PC-9 (cell line): ENCODE data around the gene ARAP3. TPM values are rescaled to one million over a fixed set of nuclear protein-coding genes. Genes with fewer than 3 reads are reported as not detected.

Source experiments
- BruUV-seq: library from RNA; stranded (reverse); fragments of 400-500 nt; replicated peaks from 2 replicates; lab custom pipeline; 2021; lab: Mats Ljungman, UMichigan
- CTCF ChIA-PET: fragments of 300-600 bp; sonication (Branson Sonifier 250); formaldehyde crosslinking; loops from one replicate; lab custom pipeline; 2022; ENCODE audit warnings: antibody characterized with exemption; lab: Charles Lee
- POLR2A ChIA-PET: fragments of 300-600 bp; sonication (Branson Sonifier 250); formaldehyde crosslinking; loops from one replicate; lab custom pipeline; 2022; ENCODE audit warnings: antibody characterized with exemption; ENCODE audit not compliant: unreplicated experiment; lab: Charles Lee
- DNase-seq, 2 experiments: peaks; one replicate each; pipeline versions ENCODE4 v3.0.0 to v3.0.0-alpha.2; 2015 to 2022; ENCODE audit warnings: mixed read lengths in 1 of 2
- H2AFZ ChIP-seq: fragments of 200-600 bp; sonication (generic); 2 replicates; pipeline ENCODE4 v1.8.1; 2017; ENCODE audit warnings: antibody characterized with exemption
- H3F3A ChIP-seq: fragments of 200-600 bp; sonication (generic); 2 replicates; pipeline ENCODE4 v1.8.1; 2017; ENCODE audit warnings: antibody characterized with exemption, mild to moderate bottlenecking, low read depth; ENCODE audit not compliant: insufficient read depth
- H3K27ac ChIP-seq: fragments of 200-600 bp; sonication (generic); 2 replicates; pipeline ENCODE4 v1.6.1; 2016; ENCODE audit warnings: mixed run types
- H3K27me3 ChIP-seq: fragments of 200-600 bp; sonication (generic); 2 replicates; pipeline ENCODE4 v1.6.1; 2016; ENCODE audit warnings: low read depth, mixed run types; ENCODE audit not compliant: insufficient read depth
- H3K36me3 ChIP-seq: fragments of 200-600 bp; sonication (generic); 2 replicates; pipeline ENCODE4 v1.6.1; 2016; ENCODE audit warnings: low read depth, mixed run types
- H3K4me1 ChIP-seq: fragments of 200-600 bp; sonication (generic); replicated peaks from 2 replicates; pipeline ENCODE4 v1.6.1; 2016; ENCODE audit warnings: mixed run types; ENCODE audit not compliant: insufficient read depth
- H3K4me2 ChIP-seq: fragments of 200-600 bp; sonication (generic); 2 replicates; pipeline ENCODE4 v1.6.1; 2017; ENCODE audit warnings: mixed run types
- H3K4me3 ChIP-seq: fragments of 200-600 bp; sonication (generic); 2 replicates; pipeline ENCODE4 v1.6.1; 2016; ENCODE audit warnings: mixed run types
- H3K79me2 ChIP-seq: fragments of 200-600 bp; sonication (generic); 2 replicates; pipeline ENCODE4 v1.6.1; 2017; ENCODE audit warnings: low read depth, mixed run types
- H3K9me2 ChIP-seq: fragments of 200-600 bp; sonication (generic); 2 replicates; pipeline ENCODE4 v1.8.1; 2017; ENCODE audit warnings: mild to moderate bottlenecking; ENCODE audit not compliant: insufficient read depth
- H3K9me3 ChIP-seq: fragments of 200-600 bp; sonication (generic); 2 replicates; pipeline ENCODE4 v1.8.1; 2016; ENCODE audit warnings: low read depth; ENCODE audit not compliant: insufficient read depth
- H4K20me1 ChIP-seq: fragments of 200-600 bp; sonication (generic); 2 replicates; pipeline ENCODE4 v1.8.1; 2017; ENCODE audit not compliant: insufficient read depth
- EZH2 ChIP-seq: fragments of 200-600 bp; sonication (generic); IDR thresholded peaks from 2 replicates; pipeline ENCODE4 v1.8.0; 2017; ENCODE audit warnings: antibody characterized with exemption, low read depth
- intact Hi-C: fragments of 100-400 bp; cut with micrococcal nuclease; formaldehyde crosslinking; loops from one replicate; pipeline ENCODE4 v1.10.0; 2022; ENCODE audit not compliant: unreplicated experiment
- total RNA-seq: library from RNA; stranded (reverse); gene quantifications from 2 replicates; pipeline ENCODE4 v1.2.3, GENCODE V29; 2021
- TF ChIP-seq, protein P1 (sequence below): fragments of 200-600 bp; sonication (generic); conservative IDR thresholded peaks from 2 replicates; pipeline ENCODE4 v1.6.1; 2017; ENCODE audit warnings: mixed run types, antibody characterized with exemption, mild to moderate bottlenecking, moderate library complexity

Gene ARAP3
- total RNA-seq, 1 experiment from 2014 or later: 28.0 TPM

DNA sequence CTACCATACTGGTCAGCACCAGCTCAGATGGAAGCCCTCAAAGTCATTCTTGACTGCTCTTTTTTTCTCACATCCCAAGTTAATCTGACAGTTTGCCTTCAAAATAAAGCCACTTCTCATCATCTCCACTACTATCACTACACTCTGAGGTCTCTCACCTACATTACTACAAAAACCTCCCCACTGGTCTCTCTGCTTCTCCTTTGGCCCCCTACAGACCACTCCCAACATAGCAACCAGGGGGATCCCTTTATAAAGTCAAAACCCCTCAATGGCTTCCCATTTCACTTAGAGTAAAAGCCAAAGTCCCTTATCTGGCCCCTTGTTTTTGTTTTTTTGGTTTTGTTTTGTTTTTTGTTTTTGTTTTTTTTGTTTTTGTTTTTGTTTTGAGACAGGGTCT is 4.6 kb downstream of the ARAP3 start:
- Histone ChIP-seq H2AFZ (no peak overlapping the region), H3K9me2 (no peaks in the 10 kb centered on the region), H3K36me3 (no peaks in the 10 kb centered on the region; the same call in 1 of the 2 replicates), H3K9me3 (no peaks in the 10 kb centered on the region), H3K4me3 (no peak overlapping the region), H3K27ac (no peak overlapping the region), H3K79me2 (peaks cover 26% of the 10 kb centered on the region), H3K4me1 (peaks cover 18% of the 10 kb centered on the region), H3K4me2 (no peak overlapping the region), H3K27me3 (no peaks in the 10 kb centered on the region), H3F3A (peaks cover 20% of the 10 kb centered on the region), H4K20me1 (no peaks in the 10 kb centered on the region)
- ChIA-PET POLR2A (no interaction called here), CTCF (no interaction called here)
- TF ChIP-seq, protein P1, sequence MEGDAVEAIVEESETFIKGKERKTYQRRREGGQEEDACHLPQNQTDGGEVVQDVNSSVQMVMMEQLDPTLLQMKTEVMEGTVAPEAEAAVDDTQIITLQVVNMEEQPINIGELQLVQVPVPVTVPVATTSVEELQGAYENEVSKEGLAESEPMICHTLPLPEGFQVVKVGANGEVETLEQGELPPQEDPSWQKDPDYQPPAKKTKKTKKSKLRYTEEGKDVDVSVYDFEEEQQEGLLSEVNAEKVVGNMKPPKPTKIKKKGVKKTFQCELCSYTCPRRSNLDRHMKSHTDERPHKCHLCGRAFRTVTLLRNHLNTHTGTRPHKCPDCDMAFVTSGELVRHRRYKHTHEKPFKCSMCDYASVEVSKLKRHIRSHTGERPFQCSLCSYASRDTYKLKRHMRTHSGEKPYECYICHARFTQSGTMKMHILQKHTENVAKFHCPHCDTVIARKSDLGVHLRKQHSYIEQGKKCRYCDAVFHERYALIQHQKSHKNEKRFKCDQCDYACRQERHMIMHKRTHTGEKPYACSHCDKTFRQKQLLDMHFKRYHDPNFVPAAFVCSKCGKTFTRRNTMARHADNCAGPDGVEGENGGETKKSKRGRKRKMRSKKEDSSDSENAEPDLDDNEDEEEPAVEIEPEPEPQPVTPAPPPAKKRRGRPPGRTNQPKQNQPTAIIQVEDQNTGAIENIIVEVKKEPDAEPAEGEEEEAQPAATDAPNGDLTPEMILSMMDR: no peak; the same call in 1 of the 2 replicates
- no peak for TF ChIP-seq EZH2
- DNase-seq: no peak
- BruUV-seq: no TSS peak
- intact Hi-C loops: no loop called here

DNA sequence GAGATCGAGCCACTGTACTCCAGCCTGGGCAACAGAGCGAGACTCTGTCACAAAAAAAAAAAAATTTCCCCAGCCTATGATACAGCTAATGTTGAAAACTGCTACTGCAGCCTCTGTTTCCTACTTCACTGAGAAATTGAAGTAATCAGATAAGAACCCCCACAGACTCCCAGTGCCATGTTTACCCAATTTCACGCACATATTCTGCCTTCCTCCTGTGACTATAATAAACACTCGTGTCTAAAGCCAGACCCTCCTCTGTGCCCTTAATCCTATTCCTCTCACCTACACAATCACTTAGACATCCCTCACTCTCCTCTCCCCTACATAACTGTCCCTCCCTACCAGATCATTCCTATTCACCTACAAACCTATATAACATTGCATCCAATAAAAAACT is 6.4 kb downstream of the ARAP3 start:
- Histone ChIP-seq H3K79me2 (peaks cover 19% of the 10 kb centered on the region), H3K36me3 (no peaks in the 10 kb centered on the region; the same call in 1 of the 2 replicates), H3K9me3 (no peaks in the 10 kb centered on the region), H3K27ac (no peak overlapping the region), H3K27me3 (no peaks in the 10 kb centered on the region), H2AFZ (no peak overlapping the region), H3K9me2 (no peaks in the 10 kb centered on the region), H3K4me3 (no peak overlapping the region), H3K4me1 (peaks cover 6% of the 10 kb centered on the region), H3F3A (peaks cover 9% of the 10 kb centered on the region), H3K4me2 (no peak overlapping the region), H4K20me1 (no peaks in the 10 kb centered on the region)
- POLR2A ChIA-PET: no interaction called here
- intact Hi-C loops: no loop called here
- CTCF ChIA-PET: no interaction called here
- BruUV-seq: no TSS peak
- no peak for DNase-seq
- TF ChIP-seq, protein P1: no peak
- no peak for TF ChIP-seq EZH2

DNA sequence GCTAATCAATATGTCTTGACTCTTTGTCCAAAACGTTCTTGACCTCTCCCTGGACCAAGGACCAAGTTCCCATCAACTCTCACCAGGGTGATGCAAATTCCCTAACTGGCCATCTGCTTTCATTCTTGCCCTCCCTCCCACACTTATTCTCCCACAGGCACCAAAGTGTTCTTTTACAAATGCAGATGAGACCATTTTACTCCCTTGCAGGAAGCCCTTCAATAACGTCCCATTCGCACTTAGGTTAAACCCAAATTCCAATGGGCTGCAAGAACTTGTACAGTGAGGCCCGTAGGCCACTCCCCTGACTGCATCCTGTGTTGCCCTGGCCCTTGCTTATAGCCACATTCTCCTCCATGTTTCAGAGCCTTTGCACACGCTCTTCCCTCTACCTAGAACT is 7.3 kb downstream of the ARAP3 start:
- ChIA-PET CTCF (no interaction called here), POLR2A (no interaction called here)
- Histone ChIP-seq H3K27ac (no peak overlapping the region), H3K9me3 (no peaks in the 10 kb centered on the region), H3F3A (peaks cover 5% of the 10 kb centered on the region), H3K36me3 (no peaks in the 10 kb centered on the region; the same call in 1 of the 2 replicates), H2AFZ (no peak overlapping the region), H3K4me3 (no peak overlapping the region), H3K4me2 (no peak overlapping the region), H4K20me1 (no peaks in the 10 kb centered on the region), H3K79me2 (peaks cover 10% of the 10 kb centered on the region; the same call in 1 of the 2 replicates), H3K9me2 (no peaks in the 10 kb centered on the region), H3K4me1 (no peaks in the 10 kb centered on the region), H3K27me3 (no peaks in the 10 kb centered on the region)
- DNase-seq: no peak
- TF ChIP-seq, protein P1: no peak
- no peak for TF ChIP-seq EZH2
- no TSS peak for BruUV-seq
- intact Hi-C loops: no loop called here
